Spleen (tissue), 11 donors: ENCODE data around the gene LBX2. TPM values are rescaled to one million over a fixed set of nuclear protein-coding genes. Genes with fewer than 3 reads are reported as not detected.
A peak's percentile ranks its signal among the peaks of the same experiment; 100 is the strongest.
"Not testable (repeated sequence)": the region's sequence is repeated elsewhere in the genome, so short reads cannot be mapped to it uniquely, and the experiment has no call there.

Source experiments
- DNase-seq: peaks from one replicate; pipeline ENCODE4 v3.0.0-alpha.2; 2020
- H3K27ac ChIP-seq, 8 donors: fragments of 200-600 bp; sonication (generic) in 7 of 8; 1 replicate in 4 of 8; 2 replicates in 4 of 8; pipeline versions ENCODE4 v1.5.0 to v1.8.0; 2016 to 2021; ENCODE audit warnings: inconsistent platforms in 4 of 8, mild to moderate bottlenecking in 4 of 8, moderate library complexity in 1 of 8
- H3K27me3 ChIP-seq, 7 donors: fragments of 200-600 bp; sonication (generic) in 6 of 7; replicated peaks in 1 of 7; 1 replicate in 4 of 7; 2 replicates in 3 of 7; pipeline versions ENCODE4 v1.5.0 to v1.8.0; 2016 to 2021; ENCODE audit warnings: inconsistent platforms in 3 of 7, mild to moderate bottlenecking in 1 of 7
- H3K36me3 ChIP-seq, 6 donors: fragments of 200-600 bp; sonication (generic) in 5 of 6; 1 replicate in 4 of 6; 2 replicates in 2 of 6; pipeline versions ENCODE4 v1.5.0 to v1.8.0; 2016 to 2021; ENCODE audit warnings: inconsistent platforms in 2 of 6
- H3K4me1 ChIP-seq, 6 donors: fragments of 200-600 bp; sonication (generic) in 5 of 6; 1 replicate in 3 of 6; 2 replicates in 3 of 6; pipeline versions ENCODE4 v1.5.0 to v1.8.0; 2016 to 2021; ENCODE audit warnings: inconsistent platforms in 3 of 6
- H3K4me3 ChIP-seq, 8 donors: fragments of 200-600 bp; sonication (generic) in 7 of 8; 1 replicate in 4 of 8; 2 replicates in 4 of 8; pipeline versions ENCODE4 v1.5.0 to v1.8.0; 2016 to 2021; ENCODE audit warnings: inconsistent platforms in 4 of 8, mild to moderate bottlenecking in 4 of 8, moderate library complexity in 2 of 8
- H3K9me3 ChIP-seq, 8 donors: fragments of 200-600 bp; sonication (generic) in 7 of 8; 1 replicate in 4 of 8; 2 replicates in 4 of 8; pipeline versions ENCODE4 v1.5.0 to v1.8.0; 2016 to 2021; ENCODE audit warnings: inconsistent platforms in 4 of 8
- CTCF ChIP-seq, 11 experiments: fragments of 200-600 bp in 7 of 11; fragments of 450-650 bp in 4 of 11; sonication (generic) in 4 of 11; IDR thresholded peaks in 8 of 11; conservative IDR thresholded peaks in 3 of 11; 1 replicate in 7 of 11; 2 replicates in 4 of 11; pipeline versions ENCODE4 v1.4.0 to v1.8.0; 2016 to 2021; ENCODE audit warnings: antibody characterized with exemption in 11 of 11, inconsistent platforms in 4 of 11, mild to moderate bottlenecking in 1 of 11
- POLR2A ChIP-seq, 3 donors: fragments of 450-650 bp; IDR thresholded peaks; one replicate each; pipeline ENCODE4 v1.5.1; 2017; ENCODE audit warnings: antibody characterized with exemption in 3 of 3, mild to moderate bottlenecking in 1 of 3
- POLR2AphosphoS5 ChIP-seq, 3 donors: sonication (generic); formaldehyde crosslinking; IDR thresholded peaks; one replicate each; pipeline ENCODE4 v1.5.1; 2017; ENCODE audit warnings: antibody characterized with exemption in 3 of 3
- WGBS, 5 donors: extraction: QIAGEN DNeasy Blood & Tissue Kit in 3 of 5; methylation state at CpG; one replicate each; pipeline versions ENCODE4 v1.1.5 to v1.1.7; 2013 to 2018; 5-methylcytosine and 5-hydroxymethylcytosine counted together
- intact Hi-C: fragments of 100-400 bp; cut with DNase I; formaldehyde crosslinking; loops from one replicate; pipeline ENCODE4 v1.15.0; 2023; ENCODE audit warnings: low total_unique reads
- polyA plus RNA-seq, 3 donors: library from polyadenylated mRNA; stranded (reverse); fragments of 200-250 nt; gene quantifications; one replicate each; pipeline ENCODE4 v1.2.1, GENCODE V29; 2013
- total RNA-seq, 7 donors: library from RNA; depleted of rRNA in 3 of 7; stranded (reverse); fragments of >200 nt in 3 of 7; fragmentation: NEBNext Ultra II Directional in 4 of 7; extraction: Animal tissue kit (Norgen Biotek cat#: 25700) in 4 of 7; gene quantifications; one replicate each; pipeline versions ENCODE4 v1.1.0 to v1.2.1, GENCODE V29; 2016 to 2021
- donor health status: healthy with polysubstance abuse.
- donor health status: DM: no; HTN: no; CAD: no; lungs with moderate emphysema.
- donor health status: DM: no; HTN: no; CAD: no.
- donor health status: Bipolar disorder and iron deficiency.
- donor health status: healthy.
- donor health status: DM: no; HTN: no; CAD: no.
- donor health status: DM: yes; HTN: yes; CAD: no.

Gene LBX2
- total and polyA plus RNA-seq, 10 donors, result 0.50 to 2.7 (median 0.91) TPM

GRCh38 chr2:74486141-74486540, 13.3 kb downstream of the LBX2 start:
- intact Hi-C loops, result no loop called here
- peaks cover 0 to 72% (median 33%) of the 10 kb centered on the region in 6 donors for H3K36me3 ChIP-seq
- H3K9me3 ChIP-seq, result no peaks in the 10 kb centered on the region

GRCh38 chr2:74483675-74484164, 15.7 kb downstream of the LBX2 start:
- Histone ChIP-seq H3K4me1 (peaks cover 33 to 64% (median 40%) of the 10 kb centered on the region in 6 donors), H3K4me3 (peak overlapping the region; percentile 72 to 96 (median 88)), H3K27ac (peak overlapping the region in 7 of 8 donors; percentile 85 to 97 (median 93)), H3K36me3 (peaks cover 0 to 71% (median 30%) of the 10 kb centered on the region in 6 donors)
- WGBS, 5 donors, result 73 to 90% (median 84%) methylated on average over 19 of the region's 19 CpGs
- not testable (repeated sequence) for H3K27me3 ChIP-seq, H3K9me3 ChIP-seq
- intact Hi-C loops, result loop anchor here (5.0 kb wide), 1 partner anchor 104 kb away; no protein-coding TSS in a partner anchor
- peak; percentile 75 for DNase-seq

More at GRCh38 chr2:74486141-74486540, 13.3 kb downstream of the LBX2 start:
- H3K4me1 ChIP-seq, result peaks cover 22 to 41% (median 26%) of the 10 kb centered on the region in 6 donors
- H3K27ac ChIP-seq, result no peak overlapping the region
- no peak for TF ChIP-seq POLR2A (IDR thresholded peaks at IDR 0.05)
- no peak for TF ChIP-seq CTCF (IDR thresholded peaks at IDR 0.05 in 8 of 11, conservative IDR thresholded peaks at IDR 0.05 in 3 of 11)
- no peak for TF ChIP-seq POLR2AphosphoS5 (IDR thresholded peaks at IDR 0.05)
- 91 to 100% (median 92%) methylated on average over 2 of the region's 2 CpGs for whole genome bisulfite sequencing, 5 donors
- no peaks in the 10 kb centered on the region for H3K27me3 ChIP-seq
- H3K4me3 ChIP-seq, result no peak overlapping the region
- DNase-seq, result no peak

GRCh38 chr2:74482801-74483674, 16.4 kb downstream of the LBX2 start, which contains the start of the genes CCDC142 and TTC31:
Gene CCDC142, minus strand, starts transcription at chr2:74482998. Its CDS starts 161 bp downstream, at chr2:74482837.
Gene TTC31, plus strand, starts transcription at chr2:74483081. Its CDS starts 15 bp downstream, at chr2:74483096.
- Histone ChIP-seq H3K36me3 (peaks cover 0 to 69% (median 27%) of the 10 kb centered on the region in 6 donors), H3K27me3 (no peaks in the 10 kb centered on the region), H3K9me3 (no peaks in the 10 kb centered on the region), H3K27ac (peak within 1 kb of the TSS; percentile 85 to 97 (median 94)), H3K4me1 (peaks cover 33 to 64% (median 40%) of the 10 kb centered on the region in 6 donors), H3K4me3 (peak within 1 kb of the TSS; percentile 72 to 96 (median 88))
- TF ChIP-seq CTCF (IDR thresholded peaks at IDR 0.05 in 8 of 11, conservative IDR thresholded peaks at IDR 0.05 in 3 of 11) (peak; percentile 83 to 98 (median 94)), POLR2AphosphoS5 (IDR thresholded peaks at IDR 0.05) (peak; percentile 82 to 93 (median 85)), POLR2A (IDR thresholded peaks at IDR 0.05) (peak in 1 of 3 donors; percentile 55)
- peak; percentile 98 for DNase-seq
- 1 to 3% (median 1%) methylated on average over 23 to 50 of the region's 50 CpGs for WGBS, 5 donors
- intact Hi-C loops, result loop anchor here (5.0 kb wide), 1 partner anchor 104 kb away; no protein-coding TSS in a partner anchor

- 0 to 7% (median 2%) methylated on average over 31 to 80 of the region's 80 CpGs for WGBS, 5 donors
- H3K27ac ChIP-seq, result peak overlapping the region; percentile 85 to 97 (median 94)
- no peaks in the 10 kb centered on the region for H3K27me3 ChIP-seq
- no peaks in the 10 kb centered on the region for H3K9me3 ChIP-seq
- DNase-seq, result peak; percentile 92
- peak overlapping the region; percentile 72 to 96 (median 88) for H3K4me3 ChIP-seq
- intact Hi-C loops, result loop anchor here (5.0 kb wide), 1 partner anchor 105 kb away; no protein-coding TSS in a partner anchor
- peaks cover 0 to 69% (median 27%) of the 10 kb centered on the region in 6 donors for H3K36me3 ChIP-seq
- H3K4me1 ChIP-seq, result peaks cover 33 to 68% (median 40%) of the 10 kb centered on the region in 6 donors
- TF ChIP-seq POLR2AphosphoS5 (IDR thresholded peaks at IDR 0.05) (no peak), CTCF (IDR thresholded peaks at IDR 0.05 in 8 of 11, conservative IDR thresholded peaks at IDR 0.05 in 3 of 11) (no peak), POLR2A (IDR thresholded peaks at IDR 0.05) (no peak)
Observed at GRCh38 chr2:74481961-74482800, 17.2 kb downstream of the LBX2 start.
